ENCODE results near the gene HOOK1.
A peak's percentile ranks its signal among the peaks of the same experiment; 100 is the strongest.

HOOK1 gene

DNA sequence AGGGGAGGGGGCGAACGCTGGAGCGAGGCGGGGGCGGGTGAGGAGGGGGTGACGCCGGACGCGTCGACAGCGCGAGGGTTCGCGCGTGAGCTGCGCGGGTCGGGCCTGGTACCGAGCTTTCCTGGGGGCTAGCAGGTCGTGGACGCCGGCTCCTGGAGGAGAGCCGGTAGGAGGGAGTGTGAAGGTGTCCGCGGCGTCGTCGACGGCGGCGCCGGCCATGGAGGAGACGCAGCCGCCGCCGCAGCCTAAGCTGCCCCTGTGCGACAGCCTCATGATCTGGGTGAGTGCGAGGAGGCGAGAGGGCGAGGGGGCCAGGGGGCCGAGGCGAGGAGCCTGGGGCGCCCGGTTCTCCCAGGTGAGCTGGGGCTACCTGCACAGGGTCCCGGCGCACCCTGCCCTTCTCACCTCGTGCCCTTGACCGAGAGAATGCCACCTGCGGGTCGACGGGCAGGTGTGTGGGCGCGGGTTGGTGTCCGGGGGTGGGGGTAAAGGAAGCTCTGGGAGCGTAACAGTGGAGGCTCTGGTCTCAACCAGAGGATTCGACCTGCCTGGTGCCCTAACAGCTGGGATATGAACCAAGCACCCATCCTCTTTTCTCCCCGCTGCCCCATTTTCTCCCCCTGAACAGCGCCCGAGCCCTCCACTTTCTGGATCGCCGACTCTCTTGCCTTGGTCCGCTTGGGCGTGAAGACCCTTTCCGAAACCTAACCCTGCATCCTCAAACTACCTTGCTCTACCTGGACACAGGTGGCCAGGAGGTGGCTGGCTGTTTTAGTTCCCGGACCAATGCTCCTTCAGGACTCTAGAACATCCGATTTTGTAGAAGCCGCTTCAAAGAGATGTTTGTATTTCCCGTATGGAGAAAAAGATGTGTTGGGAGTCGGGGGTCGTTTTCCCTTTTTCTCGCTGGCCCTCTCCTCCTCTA, at the start of gene HOOK1:
TSS of gene HOOK1 (plus strand) at position 49 of the 925 bp plus-strand sequence. CDS start at position 218, 169 bp downstream.
- peak; percentile 44 for DNase-seq

- peak; percentile 91 for DNase-seq
These were observed 49.6 kb upstream of the HOOK1 start for GRCh38 chr1:59765011-59765730.

GRCh38 chr1:59766227-59766855, 48.4 kb upstream of the HOOK1 start:
- no peak for DNase-seq

DNA sequence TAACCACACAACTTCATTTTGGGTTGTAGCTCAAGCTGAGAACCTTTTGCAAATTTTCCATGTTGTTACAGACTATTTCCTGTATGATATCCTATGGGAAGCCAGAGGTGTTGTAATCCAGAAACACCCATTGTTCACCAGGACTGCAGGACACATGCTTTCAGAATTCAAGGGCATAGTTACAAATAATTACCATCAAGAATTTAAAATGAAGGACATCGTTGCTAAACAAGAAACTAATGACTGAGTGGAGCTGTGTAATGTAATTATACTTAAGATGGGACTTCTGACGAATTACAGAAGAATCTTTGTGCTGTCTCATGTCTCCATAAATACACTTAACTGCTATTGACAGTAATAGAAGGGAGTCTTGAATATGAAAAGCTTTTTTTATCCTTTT, 47.6 kb upstream of the HOOK1 start:
- peak; percentile 20 for DNase-seq

- DNase-seq, result no peak
These were observed 45.7 kb upstream of the HOOK1 start for GRCh38 chr1:59768792-59769735.

- no peak for DNase-seq
These were observed 45.0 kb upstream of the HOOK1 start for GRCh38 chr1:59769736-59770095.

DNA sequence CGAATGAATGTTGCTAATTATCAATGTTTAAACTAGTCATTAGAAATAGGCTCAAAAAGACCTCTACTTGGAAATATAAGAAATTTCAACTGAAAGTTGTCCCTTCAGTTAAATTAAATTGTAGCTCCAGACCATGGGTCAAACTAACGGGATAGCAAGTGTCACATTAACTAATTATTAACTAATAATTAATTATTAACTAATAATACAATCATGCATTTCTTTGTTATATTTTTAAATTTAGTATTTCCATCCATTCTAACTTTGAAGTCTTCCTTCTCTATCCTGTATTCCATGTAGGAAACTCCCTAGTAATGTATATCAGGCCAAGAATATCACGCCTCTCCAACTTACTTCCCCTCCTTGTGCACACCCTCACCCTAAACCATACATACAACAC, 43.4 kb upstream of the HOOK1 start:
- DNase-seq, result no peak

DNA sequence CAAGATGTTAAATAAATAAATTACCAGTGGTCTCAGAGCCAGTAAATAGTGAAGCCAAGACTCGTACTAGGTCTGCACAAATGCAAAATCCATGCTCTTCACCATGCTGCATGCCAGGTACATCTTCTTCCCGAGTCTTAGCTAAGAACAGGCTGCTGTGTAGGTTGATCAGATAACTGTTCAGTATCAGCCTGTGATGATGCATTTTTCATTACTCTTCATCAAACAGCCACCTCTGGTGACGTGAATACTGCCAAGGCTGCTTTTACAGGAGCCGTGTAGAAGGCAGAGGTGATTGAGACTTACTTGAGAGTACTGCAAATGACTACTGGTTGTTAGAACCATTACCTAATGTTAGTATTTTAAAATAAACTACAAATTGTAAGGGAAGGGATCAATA, 39.3 kb upstream of the HOOK1 start:
- DNase-seq, result no peak

DNA sequence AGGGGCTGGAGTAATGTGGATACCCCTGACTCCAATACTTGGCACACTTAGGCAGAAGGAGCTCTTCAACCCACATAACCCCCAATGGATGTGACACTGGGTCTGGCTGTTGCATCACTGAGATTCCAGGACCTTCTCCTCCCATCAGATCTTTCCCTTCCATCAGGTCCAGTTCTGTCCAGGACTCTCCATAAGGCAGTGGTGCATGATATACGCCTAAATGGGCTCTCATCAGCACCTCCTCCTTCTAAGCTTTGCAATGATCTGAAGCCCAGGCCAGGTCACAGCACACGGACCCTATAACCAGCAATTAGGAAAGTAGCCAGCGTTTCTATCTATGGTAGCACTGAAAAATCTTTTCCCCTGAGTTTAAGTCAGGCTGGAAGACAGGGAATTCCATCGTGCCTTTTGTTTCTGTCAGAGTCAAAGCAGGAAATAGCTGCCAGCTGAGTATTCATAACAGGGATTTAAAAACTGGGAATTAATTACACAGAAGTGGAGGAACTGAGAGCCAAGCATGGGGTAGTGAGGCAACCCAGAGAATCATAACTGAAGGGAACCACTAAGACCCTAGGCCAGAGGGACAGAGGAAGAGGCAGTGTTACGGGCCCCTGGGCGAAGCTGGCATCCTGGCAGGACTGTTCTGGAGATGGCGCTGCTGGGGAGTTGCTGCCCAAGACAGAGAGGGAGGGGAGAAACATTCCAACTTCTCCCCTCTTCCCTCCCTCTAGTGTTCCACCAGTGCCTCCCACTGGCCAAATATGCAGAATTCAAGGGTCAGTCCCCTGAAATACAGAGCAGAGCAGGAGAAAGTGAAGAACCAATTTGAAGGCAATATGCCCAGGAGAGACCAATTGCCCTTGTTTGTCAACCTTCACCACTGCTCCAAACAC, 37.5 kb upstream of the HOOK1 start:
- no peak for DNase-seq

GRCh38 chr1:59779949-59780348, 34.8 kb upstream of the HOOK1 start:
- DNase-seq, result no peak

DNA sequence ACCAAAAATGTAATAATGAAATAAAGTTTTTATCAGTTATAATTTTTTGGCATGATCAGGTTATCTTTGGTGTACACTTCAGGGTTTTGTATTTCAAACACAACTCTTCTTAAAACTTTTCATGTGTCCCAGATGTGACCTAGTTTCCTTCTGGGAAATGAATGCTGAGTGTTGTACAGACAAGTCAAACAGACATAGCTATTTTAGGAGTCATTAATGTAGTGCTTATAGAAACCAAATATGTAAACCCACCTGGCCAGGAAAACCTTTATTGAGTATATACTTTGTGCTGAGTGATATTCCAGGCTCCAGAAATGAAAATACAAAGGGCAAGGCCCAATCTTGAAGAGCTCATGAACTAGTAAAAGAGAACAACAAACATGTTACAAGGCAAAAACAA, 25.9 kb upstream of the HOOK1 start:
- DNase-seq, result no peak

GRCh38 chr1:59798600-59798999, 16.1 kb upstream of the HOOK1 start:
- DNase-seq, result no peak

GRCh38 chr1:59803458-59804038, 11.2 kb upstream of the HOOK1 start:
- no peak for DNase-seq

GRCh38 chr1:59804301-59804700, 10.4 kb upstream of the HOOK1 start:
- no peak for DNase-seq

DNA sequence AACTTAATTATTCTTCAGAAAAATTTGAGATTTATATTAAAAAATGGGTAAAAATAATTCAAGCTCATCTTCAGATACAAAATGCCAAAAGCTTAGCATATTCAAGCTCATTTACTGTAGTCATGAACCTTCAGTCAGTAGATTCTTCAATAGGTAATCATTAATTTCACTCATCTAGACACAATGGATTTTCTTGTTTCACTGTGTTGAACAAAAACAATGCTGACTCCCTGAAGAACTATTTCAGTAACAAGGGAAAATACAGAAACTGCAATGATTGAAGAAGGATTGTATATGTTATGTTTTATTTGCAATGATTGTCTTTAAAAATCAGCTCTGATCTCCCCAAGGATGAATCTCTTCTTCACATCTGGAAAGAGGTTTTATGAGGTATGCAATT, 9.2 kb upstream of the HOOK1 start:
- no peak for DNase-seq

DNA sequence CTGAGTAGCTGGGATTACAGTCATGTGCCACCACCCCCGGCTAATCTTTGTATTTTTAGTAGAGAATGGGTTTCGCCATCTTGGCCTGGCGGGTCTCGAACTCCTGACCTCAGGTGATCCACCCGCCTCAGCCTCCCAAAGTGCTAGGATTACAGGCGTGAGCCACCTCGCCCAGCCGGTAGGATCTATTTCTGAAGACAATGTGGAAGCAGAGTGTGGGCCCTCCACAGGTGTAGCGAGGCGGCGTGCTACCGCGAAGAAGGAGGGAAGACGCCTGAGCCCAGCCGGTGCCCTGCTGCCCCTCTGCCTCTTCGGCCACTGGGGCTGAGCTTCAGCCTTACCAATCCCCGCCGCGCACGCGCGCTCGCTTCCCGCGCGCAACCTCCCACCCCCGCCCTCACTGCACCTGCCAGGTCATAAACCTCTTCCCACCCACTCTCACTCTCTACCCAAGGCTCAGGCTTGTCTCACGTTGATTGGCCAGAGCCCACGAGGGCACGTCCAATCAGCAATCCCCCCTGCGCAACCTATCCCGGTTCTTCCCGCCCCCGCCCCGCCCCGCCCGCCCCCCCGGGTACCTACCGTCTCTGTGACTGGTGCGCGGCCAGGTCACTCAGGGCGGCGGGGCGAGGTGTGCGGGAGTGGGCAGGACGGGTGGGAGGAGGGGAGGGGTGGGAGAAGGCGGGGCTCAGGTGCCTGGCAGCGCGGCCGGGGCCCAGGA, 409 bp upstream of the HOOK1 start:
- DNase-seq, result peak; percentile 74

DNA sequence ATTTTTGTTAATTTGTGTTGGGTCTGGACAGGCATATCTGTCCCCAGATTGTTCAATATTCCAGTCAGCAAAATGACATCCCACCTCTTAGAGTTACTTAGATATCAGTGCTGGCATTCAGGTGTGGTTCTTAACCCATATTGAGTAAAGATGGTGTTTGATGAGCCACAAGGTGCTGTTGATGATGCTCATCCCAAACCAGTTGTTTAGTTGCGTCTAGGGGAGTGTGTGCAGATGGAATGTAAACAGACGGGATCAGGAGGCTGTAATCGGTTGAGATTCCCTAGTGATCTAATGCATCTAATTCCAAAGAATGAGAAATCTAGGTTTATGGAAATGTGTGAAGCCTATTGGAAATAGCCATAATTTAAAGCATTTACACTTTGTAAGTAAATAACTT, 1.1 kb downstream of the HOOK1 start:
- peak; percentile 3 for DNase-seq

DNA sequence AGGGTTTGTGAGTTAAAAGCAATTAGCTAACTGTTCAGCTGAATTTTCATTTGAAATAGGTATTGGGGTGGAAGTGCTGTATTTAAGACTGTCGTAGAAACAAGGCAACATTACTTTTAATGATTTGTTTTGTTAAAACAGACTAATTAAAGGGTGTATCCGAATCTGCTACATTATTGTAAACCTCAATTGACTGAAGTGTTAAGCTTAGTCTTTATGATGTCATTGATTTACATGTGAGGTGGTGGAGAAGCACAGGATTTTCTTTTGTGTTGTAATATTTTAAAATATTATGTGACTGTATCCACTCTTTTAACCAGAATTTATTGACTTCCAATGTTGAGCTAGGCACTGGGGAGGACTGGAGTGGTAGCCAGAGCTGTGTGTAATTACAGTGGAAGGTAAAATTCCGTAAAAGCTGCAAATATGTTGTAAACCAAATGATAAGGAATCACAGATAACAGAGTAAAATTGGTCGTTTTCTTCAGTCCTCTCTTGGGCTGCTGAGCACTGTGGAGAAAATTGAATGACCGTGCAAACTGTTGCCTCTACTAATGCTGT, 1.6 kb downstream of the HOOK1 start:
- no peak for DNase-seq

- no peak for DNase-seq
These were observed 5.1 kb downstream of the HOOK1 start for GRCh38 chr1:59819566-59820438.

All from NCI-H1105 treated with DMSO at 0.1 percent for 48 hours (cell line).